HepG2 (cell line): Measurements from ENCODE around the gene ITGB6. TPM values are rescaled to one million over a fixed set of nuclear protein-coding genes. Genes with fewer than 3 reads are reported as not detected.

ENCODE experiments used
- ATAC-seq: fragments of 200-7000 bp; cut with Tn5 transposase; 3 replicates; pipeline ENCODE4 v1.9.1; 2020; ENCODE audit warnings: mild to moderate bottlenecking, moderate library complexity
- BruUV-seq: library from RNA; stranded (reverse); fragments of 400-500 nt; replicated peaks from 2 replicates; lab custom pipeline; 2021; lab: Mats Ljungman, UMichigan
- CTCF ChIA-PET: fragments of 300-600 bp; formaldehyde crosslinking; extraction: SDS; loops from one replicate; lab custom pipeline; 2021; ENCODE audit warnings: low total read pairs, inconsistent platforms, low intra/inter-chr PET ratio; lab: Yijun Ruan, JAX
- POLR2A ChIA-PET: fragments of 350-600 bp; sonication (Branson Sonifier 250); formaldehyde crosslinking; loops from one replicate; lab custom pipeline; 2020; ENCODE audit warnings: antibody characterized with exemption, inconsistent platforms; lab: Yijun Ruan, JAX
- DNase-seq: peaks from one replicate; pipeline ENCODE4 v3.0.0-alpha.2; 2015; ENCODE audit warnings: low spot score
- FAIRE-seq: peaks from 3 replicates; lab custom pipeline; 2011; peaks lifted over from hg19 to GRCh38; lab: Jason Lieb, UNC
- H2AFZ ChIP-seq: one replicate; pipeline ENCODE4 v1.6.1; 2011; ENCODE audit warnings: low read length, inconsistent platforms
- H3K27ac ChIP-seq: fragments of 300-600 bp; 3 replicates; pipeline ENCODE4 v1.8.0; 2011; ENCODE audit warnings: mixed run types, mild to moderate bottlenecking, mixed read lengths, low read length, inconsistent platforms; ENCODE audit not compliant: insufficient read depth; ENCODE audit errors: extremely low read length
- H3K27me3 ChIP-seq, 2 experiments: fragments of 200-600 bp in 1 of 2; 2 replicates in 1 of 2; 3 replicates in 1 of 2; pipeline versions ENCODE4 v1.6.0 to v1.8.0; 2011; ENCODE audit warnings: low read length in 2 of 2, mild to moderate bottlenecking in 2 of 2, moderate library complexity in 2 of 2, inconsistent platforms in 1 of 2; ENCODE audit not compliant: insufficient read depth in 2 of 2, control insufficient read depth in 1 of 2
- H3K36me3 ChIP-seq, 2 experiments: fragments of 200-600 bp in 1 of 2; replicated peaks in 1 of 2; 2 replicates in 1 of 2; 3 replicates in 1 of 2; pipeline versions ENCODE4 v1.5.1 to v1.8.0; 2011; ENCODE audit warnings: low read length in 2 of 2, inconsistent platforms in 1 of 2; ENCODE audit not compliant: insufficient read depth in 2 of 2, control insufficient read depth in 1 of 2
- H3K4me1 ChIP-seq: 2 replicates; pipeline ENCODE4 v1.5.1; 2012; ENCODE audit warnings: low read length, inconsistent platforms; ENCODE audit not compliant: insufficient read depth
- H3K4me2 ChIP-seq: 2 replicates; pipeline ENCODE4 v1.6.0; 2011; ENCODE audit warnings: low read depth, low read length, inconsistent platforms
- H3K4me3 ChIP-seq, 3 experiments: fragments of 200-600 bp in 1 of 3; sonication (generic), shearing (Covaris generic) in 1 of 3; replicated peaks in 1 of 3; 2 replicates each; pipeline ENCODE4 v1.5.1; 2011 to 2016; ENCODE audit warnings: low read length in 3 of 3, inconsistent platforms in 2 of 3, low read depth in 2 of 3, mild to moderate bottlenecking in 2 of 3, control low read depth in 1 of 3, mixed read lengths in 1 of 3; ENCODE audit not compliant: insufficient read depth in 1 of 3
- H3K79me2 ChIP-seq: one replicate; pipeline ENCODE4 v1.6.1; 2011; ENCODE audit warnings: low read length, inconsistent platforms; ENCODE audit not compliant: insufficient read depth
- H3K9ac ChIP-seq: 2 replicates; pipeline ENCODE4 v1.6.0; 2011; ENCODE audit warnings: mild to moderate bottlenecking, low read depth, low read length, inconsistent platforms; ENCODE audit not compliant: insufficient read depth
- H3K9me3 ChIP-seq: 2 replicates; pipeline ENCODE4 v1.5.1; 2012; ENCODE audit warnings: mild to moderate bottlenecking, low read length
- H4K20me1 ChIP-seq: 2 replicates; pipeline ENCODE4 v1.6.0; 2011; ENCODE audit warnings: inconsistent platforms, mild to moderate bottlenecking, low read length, moderate library complexity; ENCODE audit not compliant: insufficient read depth
- SRY ChIP-seq: sonication (generic); formaldehyde crosslinking; IDR thresholded peaks from 2 replicates; pipeline ENCODE4 v1.8.0; 2022; ENCODE audit warnings: mild to moderate bottlenecking, missing genetic modification reagents
- YY1 ChIP-seq: IDR thresholded peaks from 2 replicates; pipeline ENCODE4 v1.6.1; 2011; ENCODE audit warnings: low read length, low read depth, moderate library complexity, mild to moderate bottlenecking; ENCODE audit not compliant: insufficient read depth, insufficient replicate concordance
- ZFP41 ChIP-seq: sonication (generic); formaldehyde crosslinking; IDR thresholded peaks from 2 replicates; pipeline ENCODE4 v1.4.0; 2020; ENCODE audit warnings: mild to moderate bottlenecking, missing genetic modification reagents, borderline replicate concordance
- ZNF326 ChIP-seq: sonication (generic); formaldehyde crosslinking; IDR thresholded peaks from 2 replicates; pipeline ENCODE4 v1.4.0; 2020; ENCODE audit warnings: missing genetic modification reagents, borderline replicate concordance
- ZNF768 ChIP-seq: sonication (generic); formaldehyde crosslinking; IDR thresholded peaks from 2 replicates; pipeline ENCODE4 v1.4.0; 2020; ENCODE audit warnings: missing genetic modification reagents
- WGBS: methylation state at CpG from one replicate; pipeline ENCODE4 v1.1.6; 2017; ENCODE audit warnings: low lambda C conversion rate; 5-methylcytosine and 5-hydroxymethylcytosine counted together
- in situ Hi-C: cut with HindIII; loops from 2 replicates; pipeline ENCODE4 v1.10.0; 2017; ENCODE audit warnings: low pct_unique_long_range_greater_than_20kb; ENCODE audit not compliant: extremely low pct_ligation_motif_present
- intact Hi-C: fragments of 100-400 bp; cut with micrococcal nuclease; formaldehyde crosslinking; loops from one replicate; pipeline ENCODE4 v1.10.0; 2022; ENCODE audit not compliant: unreplicated experiment
- polyA plus RNA-seq, 8 experiments: library from polyadenylated mRNA; depleted of rRNA in 3 of 8; stranded (reverse) in 7 of 8; unstranded in 1 of 8; fragments of >200 nt; fragmentation: Illumina TruSeq in 4 of 8; extraction: Trizol in 4 of 8; gene quantifications; 2 replicates each; pipeline versions ENCODE4 v1.2.1 to v1.2.3, GENCODE V29; 2011 to 2016; ENCODE audit warnings: low read depth in 4 of 8, missing spikeins in 1 of 8, mixed read lengths in 1 of 8; ENCODE audit not compliant: insufficient read depth in 1 of 8
- total RNA-seq, 5 experiments: library from RNA; depleted of rRNA; stranded (reverse); fragments of >200 nt; fragmentation: Illumina TruSeq; extraction: Trizol; gene quantifications; 2 replicates each; pipeline ENCODE4 v1.2.3, GENCODE V29; 2016; ENCODE audit warnings: low read depth in 1 of 5
- TF ChIP-seq, protein P1 (sequence below): sonication (generic); formaldehyde crosslinking; IDR thresholded peaks from 2 replicates; pipeline ENCODE4 v1.4.0; 2020; ENCODE audit warnings: low read depth, missing genetic modification reagents
- TF ChIP-seq, protein P2 (sequence below): sonication (generic); formaldehyde crosslinking; IDR thresholded peaks from 2 replicates; pipeline ENCODE4 v1.5.0; 2020; ENCODE audit warnings: mild to moderate bottlenecking, missing genetic modification reagents

Gene ITGB6
- total and polyA plus RNA-seq, 2 of the 13 experiments (the other 11 are each of a cell fraction or from before 2014, with no cell fraction given): not detected

DNA sequence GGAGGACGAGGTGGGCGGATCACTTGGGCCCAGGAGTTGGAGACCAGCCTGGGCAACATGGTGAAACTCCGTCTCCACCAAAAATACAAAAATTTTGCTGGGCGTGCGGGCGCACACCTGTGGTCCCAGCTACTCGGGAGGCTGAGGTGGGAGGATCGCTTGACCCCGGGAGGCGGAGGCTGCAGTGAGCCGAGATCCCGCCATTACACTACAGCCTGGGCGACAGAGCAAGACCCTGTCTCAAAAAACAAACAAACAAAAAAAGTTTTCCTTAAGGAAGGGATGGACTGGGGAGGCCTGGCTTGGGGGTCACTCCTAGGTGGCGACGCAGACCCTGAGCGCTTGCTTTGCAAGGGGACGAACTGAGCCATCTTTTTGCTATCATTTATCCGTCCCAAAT is 138.5 kb downstream of the ITGB6 start:
- Histone ChIP-seq H3K27me3 (peaks cover 3 to 31% of the 10 kb centered on the region in 2 experiments; a peak in 3 of 5 replicates), H3K4me1 (peaks cover 11% of the 10 kb centered on the region; the same call in 1 of the 2 replicates), H3K79me2 (no peaks in the 10 kb centered on the region), H2AFZ (no peak overlapping the region), H4K20me1 (no peaks in the 10 kb centered on the region), H3K27ac (no peak overlapping the region), H3K4me3 (no peak overlapping the region), H3K4me2 (no peak overlapping the region), H3K9me3 (no peaks in the 10 kb centered on the region), H3K9ac (no peak overlapping the region), H3K36me3 (no peaks in the 10 kb centered on the region)
- ATAC-seq (no peak), DNase-seq (no peak), FAIRE-seq (no peak)
- in situ Hi-C loops: no loop called here
- ChIA-PET CTCF (no interaction called here), POLR2A (no interaction called here)
- no TSS peak for BruUV-seq
- intact Hi-C loops: no loop called here
- no peak for TF ChIP-seq YY1
- TF ChIP-seq, protein P1, sequence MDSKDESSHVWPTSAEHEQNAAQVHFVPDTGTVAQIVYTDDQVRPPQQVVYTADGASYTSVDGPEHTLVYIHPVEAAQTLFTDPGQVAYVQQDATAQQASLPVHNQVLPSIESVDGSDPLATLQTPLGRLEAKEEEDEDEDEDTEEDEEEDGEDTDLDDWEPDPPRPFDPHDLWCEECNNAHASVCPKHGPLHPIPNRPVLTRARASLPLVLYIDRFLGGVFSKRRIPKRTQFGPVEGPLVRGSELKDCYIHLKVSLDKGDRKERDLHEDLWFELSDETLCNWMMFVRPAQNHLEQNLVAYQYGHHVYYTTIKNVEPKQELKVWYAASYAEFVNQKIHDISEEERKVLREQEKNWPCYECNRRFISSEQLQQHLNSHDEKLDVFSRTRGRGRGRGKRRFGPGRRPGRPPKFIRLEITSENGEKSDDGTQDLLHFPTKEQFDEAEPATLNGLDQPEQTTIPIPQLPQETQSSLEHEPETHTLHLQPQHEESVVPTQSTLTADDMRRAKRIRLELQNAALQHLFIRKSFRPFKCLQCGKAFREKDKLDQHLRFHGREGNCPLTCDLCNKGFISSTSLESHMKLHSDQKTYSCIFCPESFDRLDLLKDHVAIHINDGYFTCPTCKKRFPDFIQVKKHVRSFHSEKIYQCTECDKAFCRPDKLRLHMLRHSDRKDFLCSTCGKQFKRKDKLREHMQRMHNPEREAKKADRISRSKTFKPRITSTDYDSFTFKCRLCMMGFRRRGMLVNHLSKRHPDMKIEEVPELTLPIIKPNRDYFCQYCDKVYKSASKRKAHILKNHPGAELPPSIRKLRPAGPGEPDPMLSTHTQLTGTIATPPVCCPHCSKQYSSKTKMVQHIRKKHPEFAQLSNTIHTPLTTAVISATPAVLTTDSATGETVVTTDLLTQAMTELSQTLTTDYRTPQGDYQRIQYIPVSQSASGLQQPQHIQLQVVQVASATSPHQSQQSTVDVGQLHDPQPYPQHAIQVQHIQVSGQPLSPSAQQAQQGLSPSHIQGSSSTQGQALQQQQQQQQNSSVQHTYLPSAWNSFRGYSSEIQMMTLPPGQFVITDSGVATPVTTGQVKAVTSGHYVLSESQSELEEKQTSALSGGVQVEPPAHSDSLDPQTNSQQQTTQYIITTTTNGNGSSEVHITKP (CRISPR knock-in tag): no peak
- no peak for TF ChIP-seq ZFP41 (CRISPR knock-in tag)
- no peak for TF ChIP-seq ZNF768 (CRISPR knock-in tag)
- TF ChIP-seq, protein P2, sequence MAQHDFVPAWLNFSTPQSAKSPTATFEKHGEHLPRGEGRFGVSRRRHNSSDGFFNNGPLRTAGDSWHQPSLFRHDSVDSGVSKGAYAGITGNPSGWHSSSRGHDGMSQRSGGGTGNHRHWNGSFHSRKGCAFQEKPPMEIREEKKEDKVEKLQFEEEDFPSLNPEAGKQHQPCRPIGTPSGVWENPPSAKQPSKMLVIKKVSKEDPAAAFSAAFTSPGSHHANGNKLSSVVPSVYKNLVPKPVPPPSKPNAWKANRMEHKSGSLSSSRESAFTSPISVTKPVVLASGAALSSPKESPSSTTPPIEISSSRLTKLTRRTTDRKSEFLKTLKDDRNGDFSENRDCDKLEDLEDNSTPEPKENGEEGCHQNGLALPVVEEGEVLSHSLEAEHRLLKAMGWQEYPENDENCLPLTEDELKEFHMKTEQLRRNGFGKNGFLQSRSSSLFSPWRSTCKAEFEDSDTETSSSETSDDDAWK (CRISPR knock-in tag): no peak
- no peak for TF ChIP-seq ZNF326 (CRISPR knock-in tag)
- TF ChIP-seq SRY (CRISPR knock-in tag): no peak
- 85% methylated on average over 18 of the region's 18 CpGs for WGBS
